Mammary epithelial cell (primary cell): Measurements from ENCODE around the gene LMBR1.

Experiments used
- EZH2 ChIP-seq: IDR thresholded peaks from 2 replicates; pipeline ENCODE4 v1.6.1; 2012; ENCODE audit warnings: low read length, inconsistent platforms, borderline replicate concordance
- TF ChIP-seq, protein P1 (sequence below), 2 donors: IDR thresholded peaks in 1 of 2; conservative IDR thresholded peaks in 1 of 2; 2 replicates each; pipeline ENCODE4 v1.5.1; 2011 to 2012; ENCODE audit warnings: inconsistent platforms in 2 of 2, low read length in 2 of 2, mild to moderate bottlenecking in 2 of 2, control low read depth in 1 of 2, low read depth in 1 of 2; ENCODE audit not compliant: insufficient read depth in 1 of 2; ENCODE audit errors: extremely low read depth in 1 of 2

DNA sequence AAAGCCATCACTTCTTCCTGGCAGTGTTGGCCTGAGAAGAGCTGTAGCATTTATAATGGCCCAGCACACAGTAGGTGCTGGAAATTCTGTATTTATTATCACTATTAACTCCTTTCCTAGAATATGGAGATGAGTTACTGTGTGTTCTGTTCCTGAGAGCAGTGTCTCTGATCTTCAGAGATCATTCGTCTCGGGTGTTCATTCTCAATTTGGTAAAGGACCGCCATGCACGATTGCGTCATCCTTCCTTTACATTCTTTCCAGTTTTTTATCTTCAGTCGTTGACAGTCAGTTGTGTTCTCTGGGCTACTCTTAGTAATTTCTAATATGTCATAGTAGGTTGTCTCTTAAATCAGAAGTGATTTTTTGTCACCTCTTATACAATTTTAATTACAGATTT, 233.8 kb downstream of the LMBR1 start:
- TF ChIP-seq, protein P1, sequence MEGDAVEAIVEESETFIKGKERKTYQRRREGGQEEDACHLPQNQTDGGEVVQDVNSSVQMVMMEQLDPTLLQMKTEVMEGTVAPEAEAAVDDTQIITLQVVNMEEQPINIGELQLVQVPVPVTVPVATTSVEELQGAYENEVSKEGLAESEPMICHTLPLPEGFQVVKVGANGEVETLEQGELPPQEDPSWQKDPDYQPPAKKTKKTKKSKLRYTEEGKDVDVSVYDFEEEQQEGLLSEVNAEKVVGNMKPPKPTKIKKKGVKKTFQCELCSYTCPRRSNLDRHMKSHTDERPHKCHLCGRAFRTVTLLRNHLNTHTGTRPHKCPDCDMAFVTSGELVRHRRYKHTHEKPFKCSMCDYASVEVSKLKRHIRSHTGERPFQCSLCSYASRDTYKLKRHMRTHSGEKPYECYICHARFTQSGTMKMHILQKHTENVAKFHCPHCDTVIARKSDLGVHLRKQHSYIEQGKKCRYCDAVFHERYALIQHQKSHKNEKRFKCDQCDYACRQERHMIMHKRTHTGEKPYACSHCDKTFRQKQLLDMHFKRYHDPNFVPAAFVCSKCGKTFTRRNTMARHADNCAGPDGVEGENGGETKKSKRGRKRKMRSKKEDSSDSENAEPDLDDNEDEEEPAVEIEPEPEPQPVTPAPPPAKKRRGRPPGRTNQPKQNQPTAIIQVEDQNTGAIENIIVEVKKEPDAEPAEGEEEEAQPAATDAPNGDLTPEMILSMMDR (conservative IDR thresholded peaks at IDR 0.05 in 1 of 2, IDR thresholded peaks at IDR 0.05 in 1 of 2; ENCODE audit: extremely low read depth in 1 of 2, insufficient read depth in 1 of 2, low read depth in 1 of 2, low read length in 2 of 2): no peak
- no peak for TF ChIP-seq EZH2
